CD4-positive, alpha-beta T cell treated with Interleukin-15 for 1 hour (primary cell): ENCODE data around the gene CENPF.
"Not testable (repeated sequence)": the region's sequence is repeated elsewhere in the genome, so short reads cannot be mapped to it uniquely, and the experiment has no call there.

ENCODE experiments used
- DNase-seq: peaks from one replicate; pipeline ENCODE4 v3.0.0-alpha.2; 2020

CENPF gene

GRCh38 chr1:214662223-214662785, 59.3 kb downstream of the CENPF start:
- DNase-seq, result no peak

- no peak for DNase-seq
Measured at GRCh38 chr1:214664651-214665433, 61.8 kb downstream of the CENPF start.

GRCh38 chr1:214665606-214666110, 62.7 kb downstream of the CENPF start:
- no peak for DNase-seq

- no peak for DNase-seq
Measured at GRCh38 chr1:214666674-214667073, 63.7 kb downstream of the CENPF start.

- DNase-seq, result no peak
Measured at GRCh38 chr1:214670098-214670497, 67.1 kb downstream of the CENPF start.

- not testable (repeated sequence) for DNase-seq
Measured at GRCh38 chr1:214673029-214673428, 70.0 kb downstream of the CENPF start.

GRCh38 chr1:214673576-214673975, 70.6 kb downstream of the CENPF start:
- no peak for DNase-seq

GRCh38 chr1:214675524-214675923, 72.5 kb downstream of the CENPF start:
- DNase-seq, result not testable (repeated sequence)

- DNase-seq, result no peak
Measured at GRCh38 chr1:214676747-214677146, 73.8 kb downstream of the CENPF start.

- DNase-seq, result no peak
Measured at GRCh38 chr1:214677945-214678344, 75.0 kb downstream of the CENPF start.

- no peak for DNase-seq
Measured at GRCh38 chr1:214678386-214678785, 75.4 kb downstream of the CENPF start.

GRCh38 chr1:214683621-214684020, 80.6 kb downstream of the CENPF start:
- DNase-seq, result no peak

- no peak for DNase-seq
Measured at GRCh38 chr1:214685906-214686305, 82.9 kb downstream of the CENPF start.

- no peak for DNase-seq
Measured at GRCh38 chr1:214686497-214686896, 83.5 kb downstream of the CENPF start.

GRCh38 chr1:214688891-214689290, 85.9 kb downstream of the CENPF start:
- DNase-seq, result no peak

- no peak for DNase-seq
Measured at GRCh38 chr1:214694769-214695168, 91.8 kb downstream of the CENPF start.

GRCh38 chr1:214698559-214698958, 95.6 kb downstream of the CENPF start:
- no peak for DNase-seq

GRCh38 chr1:214700437-214700836, 97.4 kb downstream of the CENPF start:
- DNase-seq, result no peak

- no peak for DNase-seq
Measured at GRCh38 chr1:214702556-214702955, 99.6 kb downstream of the CENPF start.

- no peak for DNase-seq
Measured at GRCh38 chr1:214707306-214708087, 104.5 kb downstream of the CENPF start.

GRCh38 chr1:214708321-214708955, 105.4 kb downstream of the CENPF start:
- DNase-seq, result no peak

- DNase-seq, result no peak
Measured at GRCh38 chr1:214709241-214709640, 106.2 kb downstream of the CENPF start.

GRCh38 chr1:214712737-214713136, 109.7 kb downstream of the CENPF start:
- no peak for DNase-seq
